K562 (cell line): ENCODE results near the gene SLC28A1. TPM values are rescaled to one million over a fixed set of nuclear protein-coding genes. Genes with fewer than 3 reads are reported as not detected.

Experiments
- ATAC-seq: fragments of 200-7000 bp; cut with Tn5 transposase; 3 replicates; pipeline ENCODE4 v1.9.1; 2020; ENCODE audit warnings: moderate library complexity
- BruUV-seq: library from RNA; stranded (reverse); fragments of 400-500 nt; replicated peaks from 2 replicates; lab custom pipeline; 2021; lab: Mats Ljungman, UMichigan
- CTCF ChIA-PET: fragments of 300-600 bp; formaldehyde crosslinking; extraction: SDS; loops from one replicate; lab custom pipeline; 2021; ENCODE audit warnings: low intra/inter-chr PET ratio; lab: Yijun Ruan, JAX
- POLR2A ChIA-PET: fragments of 300-600, 350-650 bp; sonication (Branson Sonifier 250); formaldehyde crosslinking; extraction: SDS; loops from one replicate; lab custom pipeline; 2021; ENCODE audit warnings: antibody characterized with exemption, inconsistent platforms; lab: Yijun Ruan, JAX
- DNase-seq, 4 experiments: peaks; one replicate each; pipeline versions ENCODE4 v3.0.0 to v3.0.0-alpha.2; 2011 to 2018; ENCODE audit warnings: low spot score in 3 of 4, mixed read lengths in 3 of 4; ENCODE audit errors: extremely low read depth in 1 of 4
- FAIRE-seq: peaks from 2 replicates; lab custom pipeline; 2011; peaks lifted over from hg19 to GRCh38; lab: Jason Lieb, UNC
- H2AFZ ChIP-seq: 2 replicates; pipeline ENCODE4 v1.6.0; 2011; ENCODE audit warnings: low read depth, low read length, control low read depth, inconsistent platforms
- H3K27ac ChIP-seq: fragments of 200-600 bp; 3 replicates; pipeline ENCODE4 v1.8.0; 2011; ENCODE audit warnings: low read depth, mild to moderate bottlenecking, control low read depth, inconsistent platforms, low read length, moderate library complexity, mixed read lengths; ENCODE audit errors: extremely low read depth
- H3K27me3 ChIP-seq, 2 experiments: fragments of 300-600 bp in 1 of 2; 2 replicates in 1 of 2; 3 replicates in 1 of 2; pipeline versions ENCODE4 v1.6.0 to v1.8.0; 2011; ENCODE audit warnings: inconsistent platforms in 2 of 2, low read length in 2 of 2, mild to moderate bottlenecking in 1 of 2, mixed read lengths in 1 of 2, moderate library complexity in 1 of 2; ENCODE audit not compliant: control insufficient read depth in 2 of 2, insufficient read depth in 2 of 2
- H3K36me3 ChIP-seq: fragments of 300-600 bp; 3 replicates; pipeline ENCODE4 v1.8.0; 2011; ENCODE audit warnings: mild to moderate bottlenecking, low read length, inconsistent platforms; ENCODE audit not compliant: control insufficient read depth, insufficient read depth
- H3K4me1 ChIP-seq, 2 experiments: fragments of 200-600 bp in 1 of 2; replicated peaks in 1 of 2; 2 replicates in 1 of 2; 3 replicates in 1 of 2; pipeline versions ENCODE4 v1.5.1 to v1.8.0; 2011; ENCODE audit warnings: inconsistent platforms in 2 of 2, low read length in 2 of 2, mild to moderate bottlenecking in 1 of 2, mixed read lengths in 1 of 2, moderate library complexity in 1 of 2; ENCODE audit not compliant: control insufficient read depth in 2 of 2, insufficient read depth in 2 of 2
- H3K4me2 ChIP-seq: 2 replicates; pipeline ENCODE4 v1.6.1; 2011; ENCODE audit warnings: low read length, control low read depth, inconsistent platforms, mixed read lengths; ENCODE audit not compliant: insufficient read depth
- H3K4me3 ChIP-seq: fragments of 200-600 bp; sonication (generic), shearing (Covaris generic); 2 replicates; pipeline ENCODE4 v1.5.1; 2016; ENCODE audit warnings: control low read depth, inconsistent platforms
- H3K79me2 ChIP-seq: fragments of 200-600 bp; 3 replicates; pipeline ENCODE4 v1.8.0; 2011; ENCODE audit warnings: low read length, inconsistent platforms; ENCODE audit not compliant: control insufficient read depth, insufficient read depth
- H3K9ac ChIP-seq, 2 experiments: 2 replicates each; pipeline versions ENCODE4 v1.6.0 to v1.6.1; 2011; ENCODE audit warnings: low read depth in 2 of 2, low read length in 2 of 2, control low read depth in 1 of 2, inconsistent platforms in 1 of 2, mild to moderate bottlenecking in 1 of 2, mixed read lengths in 1 of 2; ENCODE audit not compliant: insufficient read depth in 1 of 2
- H3K9me1 ChIP-seq: one replicate; pipeline ENCODE4 v1.6.0; 2011; ENCODE audit warnings: inconsistent platforms, mild to moderate bottlenecking, low read length, moderate library complexity; ENCODE audit not compliant: control insufficient read depth, insufficient read depth
- H3K9me3 ChIP-seq: replicated peaks from 2 replicates; pipeline ENCODE4 v1.5.1; 2011; ENCODE audit warnings: low read depth, low read length, inconsistent platforms; ENCODE audit not compliant: control insufficient read depth, insufficient read depth
- H4K20me1 ChIP-seq: replicated peaks from 2 replicates; pipeline ENCODE4 v1.6.1; 2011; ENCODE audit warnings: low read length, inconsistent platforms, mixed read lengths; ENCODE audit not compliant: control insufficient read depth, insufficient read depth
- ADNP ChIP-seq: fragments of 200-800 bp; sonication (Bioruptor generic); IDR thresholded peaks from 2 replicates; pipeline ENCODE4 v1.6.1; 2016; ENCODE audit warnings: missing genetic modification characterization, missing compliant biosample characterization
- ARNT ChIP-seq, 2 experiments: fragments of 450-650 bp; IDR thresholded peaks; 2 replicates each; pipeline ENCODE4 v1.6.1; 2016; ENCODE audit warnings: mild to moderate bottlenecking in 1 of 2
- BHLHE40 ChIP-seq: IDR thresholded peaks from 2 replicates; pipeline ENCODE4 v1.6.1; 2011; ENCODE audit warnings: low read length, improper control_type of control experiment
- ELF2 ChIP-seq: fragments of 250-450 bp; sonication (Bioruptor Pico); IDR thresholded peaks from 2 replicates; pipeline ENCODE4 v1.5.0; 2021; ENCODE audit warnings: mild to moderate bottlenecking
- ELK1 ChIP-seq: sonication (generic); formaldehyde crosslinking; IDR thresholded peaks from 2 replicates; pipeline ENCODE4 v1.8.1; 2022; ENCODE audit warnings: missing genetic modification reagents
- MAFK ChIP-seq: IDR thresholded peaks from 2 replicates; pipeline ENCODE4 v1.6.1; 2011; ENCODE audit warnings: low read length, improper control_type of control experiment
- MLLT1 ChIP-seq, 2 experiments: fragments of 450-650 bp; IDR thresholded peaks; 2 replicates each; pipeline ENCODE4 v1.6.1; 2016
- NBN ChIP-seq: fragments of 450-650 bp; IDR thresholded peaks from 2 replicates; pipeline ENCODE4 v1.6.1; 2016; ENCODE audit warnings: low read depth, mild to moderate bottlenecking
- NR3C1 ChIP-seq: sonication (generic); formaldehyde crosslinking; IDR thresholded peaks from 2 replicates; pipeline ENCODE4 v1.8.1; 2022; ENCODE audit warnings: missing genetic modification reagents
- SMARCA5 ChIP-seq: fragments of 450-650 bp; IDR thresholded peaks from 2 replicates; pipeline ENCODE4 v1.6.1; 2016
- ZBTB17 ChIP-seq: fragments of 450-650 bp; formaldehyde crosslinking; IDR thresholded peaks from 2 replicates; pipeline ENCODE4 v1.4.0; 2020; ENCODE audit warnings: mild to moderate bottlenecking
- ZBTB7A ChIP-seq: IDR thresholded peaks from 2 replicates; pipeline ENCODE4 v1.6.1; 2011; ENCODE audit warnings: low read depth, mild to moderate bottlenecking, low read length, moderate library complexity, borderline replicate concordance; ENCODE audit not compliant: control insufficient read depth
- ZNF232 ChIP-seq: sonication (generic); formaldehyde crosslinking; IDR thresholded peaks from 2 replicates; pipeline ENCODE4 v1.8.0; 2022; ENCODE audit warnings: mild to moderate bottlenecking, missing genetic modification reagents
- WGBS: fragments of 100-300 bp; shearing (Covaris generic); methylation state at CpG from one replicate; pipeline ENCODE4 v1.1.6; 2016; ENCODE audit warnings: low coverage, mixed read lengths; ENCODE audit not compliant: insufficient coverage; ENCODE audit errors: missing lambda C conversion rate; 5-methylcytosine and 5-hydroxymethylcytosine counted together
- in situ Hi-C: fragments of 300-500 bp; cut with MboI; formaldehyde crosslinking; loops from 4 replicates; pipeline ENCODE4 v1.15.0; 2018; ENCODE audit warnings: inconsistent platforms, mixed read lengths
- intact Hi-C: fragments of 100-400 bp; cut with micrococcal nuclease; formaldehyde crosslinking; loops from 2 replicates; pipeline ENCODE4 v1.14.2; 2022
- polyA plus RNA-seq, 8 experiments: library from polyadenylated mRNA; depleted of rRNA in 4 of 8; stranded (reverse) in 5 of 8; unstranded in 3 of 8; fragments of >200 nt; fragmentation: Nextera tagmentation in 2 of 8; fragmentation: Illumina TruSeq in 1 of 8; extraction: Ambion mirVana in 2 of 8; extraction: Trizol in 1 of 8; gene quantifications; 2 replicates each; pipeline versions ENCODE4 v1.2.1 to v1.2.3, GENCODE V29; 2011 to 2014; ENCODE audit warnings: inconsistent platforms in 1 of 8, missing spikeins in 1 of 8
- total RNA-seq, 7 experiments: library from RNA; depleted of rRNA in 6 of 7; stranded (reverse); fragments of >200 nt in 6 of 7; fragmentation: Illumina TruSeq in 2 of 7; extraction: Trizol in 2 of 7; gene quantifications; 2 replicates each; pipeline versions ENCODE4 v1.2.1 to v1.2.3, GENCODE V29; 2011 to 2021; ENCODE audit warnings: low replicate concordance in 1 of 7

SLC28A1 gene
- total and polyA plus RNA-seq, 9 of the 15 experiments (the other 6 are each of a cell fraction or from before 2014, with no cell fraction given): 0.04 TPM; not detected in 8

- Histone ChIP-seq H4K20me1 (no peaks in the 10 kb centered on the region), H3K9me3 (0 out of 2 replicates have a peak, but pooled peaks cover 5% of the 10 kb centered on the region), H3K9ac (peak overlapping the region; percentile 2 to 49; a peak in 2 of 4 replicates), H2AFZ (peak overlapping the region; percentile 41), H3K36me3 (no peaks in the 10 kb centered on the region), H3K4me1 (peaks cover 24 to 25% of the 10 kb centered on the region in 2 experiments), H3K4me3 (no peak overlapping the region), H3K4me2 (peak overlapping the region; percentile 71), H3K27me3 (no peaks in the 10 kb centered on the region), H3K79me2 (no peaks in the 10 kb centered on the region), H3K9me1 (no peaks in the 10 kb centered on the region), H3K27ac (peak overlapping the region; percentile 60)
- in situ Hi-C loops (no loop called here), intact Hi-C loops (no loop called here)
- BruUV-seq: no TSS peak
- FAIRE-seq (no peak), DNase-seq (peak in 1 of 4 experiments; percentile 64), ATAC-seq (peak; percentile 74)
- WGBS: 7% methylated on average over 13 of the region's 13 CpGs
- ChIA-PET CTCF (no interaction called here), POLR2A (interaction anchor here (0.7 to 1.0 kb wide), 5 partner anchors 10 to 87 kb away, joined by 3 to 5 read pairs (median 4); no protein-coding TSS in a partner anchor)
- no peak for TF ChIP-seq ZBTB17 (CRISPR knock-in tag)
- TF ChIP-seq NR3C1 (CRISPR knock-in tag): no peak
- TF ChIP-seq BHLHE40: no peak
- TF ChIP-seq NBN: peak; percentile 27; the same call in 1 of the 2 replicates
- peak; percentile 62; the same call in 1 of the 2 replicates for TF ChIP-seq SMARCA5
- TF ChIP-seq MLLT1 (IDR thresholded peaks at IDR 0.05): 0 out of 4 replicates have a peak, but pooled peaks of 1 of the 2 experiments have one; percentile 11
- TF ChIP-seq ZNF232 (CRISPR knock-in tag): no peak
- TF ChIP-seq ELK1 (CRISPR knock-in tag): no peak
- peak; percentile 77 for TF ChIP-seq ADNP (tag)
- 0 out of 2 replicates have a peak, but pooled peaks have one; percentile 20 for TF ChIP-seq ELF2 (CRISPR knock-in tag)
- TF ChIP-seq ZBTB7A: peak; percentile 44; the same call in 1 of the 2 replicates
- TF ChIP-seq ARNT (IDR thresholded peaks at IDR 0.05): 0 out of 4 replicates have a peak, but pooled peaks of 1 of the 2 experiments have one; percentile 30
- TF ChIP-seq MAFK: no peak
Observed at GRCh38 chr15:84960391-84961113, 76.1 kb downstream of the SLC28A1 start.
